Adrenal gland (tissue), 5 donors: ENCODE measurements around the gene CCSER1.

Experiments used
- POLR2A ChIP-seq, 2 donors: fragments of 450-650 bp; IDR thresholded peaks; one replicate each; pipeline ENCODE4 v1.6.1; 2017; ENCODE audit warnings: antibody characterized with exemption in 2 of 2, mild to moderate bottlenecking in 2 of 2, moderate library complexity in 1 of 2
- TF ChIP-seq, protein P1 (sequence below), 6 experiments: fragments of 450-650 bp in 4 of 6; fragments of 200-600 bp in 2 of 6; sonication (generic) in 1 of 6; IDR thresholded peaks; 1 replicate in 5 of 6; 2 replicates in 1 of 6; pipeline versions ENCODE4 v1.5.1 to v1.8.0; 2016 to 2021; ENCODE audit warnings: antibody characterized with exemption in 6 of 6, mild to moderate bottlenecking in 2 of 6, moderate library complexity in 1 of 6
- donor health status: DM: no; HTN: no; CAD: no.

DNA sequence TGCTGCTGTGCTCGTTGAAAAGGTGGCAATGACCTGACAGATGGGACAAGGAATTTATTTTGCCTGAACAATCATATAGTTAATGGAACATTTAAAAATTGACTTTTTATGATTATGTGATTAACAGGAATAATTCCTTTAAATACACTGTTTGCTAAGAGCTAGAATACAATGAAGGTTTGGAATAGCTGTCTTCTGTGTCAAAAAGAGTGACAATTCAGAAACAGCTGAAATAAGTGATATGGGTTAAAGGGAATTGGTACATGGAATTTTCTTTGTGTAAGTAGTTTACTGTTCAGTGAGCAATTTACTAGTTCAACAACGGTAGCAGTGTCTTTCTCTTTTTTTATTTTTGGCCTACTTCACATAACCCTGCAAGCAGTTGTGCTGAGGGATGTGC lies 1093.1 kb downstream of the CCSER1 start:
- TF ChIP-seq, protein P1, sequence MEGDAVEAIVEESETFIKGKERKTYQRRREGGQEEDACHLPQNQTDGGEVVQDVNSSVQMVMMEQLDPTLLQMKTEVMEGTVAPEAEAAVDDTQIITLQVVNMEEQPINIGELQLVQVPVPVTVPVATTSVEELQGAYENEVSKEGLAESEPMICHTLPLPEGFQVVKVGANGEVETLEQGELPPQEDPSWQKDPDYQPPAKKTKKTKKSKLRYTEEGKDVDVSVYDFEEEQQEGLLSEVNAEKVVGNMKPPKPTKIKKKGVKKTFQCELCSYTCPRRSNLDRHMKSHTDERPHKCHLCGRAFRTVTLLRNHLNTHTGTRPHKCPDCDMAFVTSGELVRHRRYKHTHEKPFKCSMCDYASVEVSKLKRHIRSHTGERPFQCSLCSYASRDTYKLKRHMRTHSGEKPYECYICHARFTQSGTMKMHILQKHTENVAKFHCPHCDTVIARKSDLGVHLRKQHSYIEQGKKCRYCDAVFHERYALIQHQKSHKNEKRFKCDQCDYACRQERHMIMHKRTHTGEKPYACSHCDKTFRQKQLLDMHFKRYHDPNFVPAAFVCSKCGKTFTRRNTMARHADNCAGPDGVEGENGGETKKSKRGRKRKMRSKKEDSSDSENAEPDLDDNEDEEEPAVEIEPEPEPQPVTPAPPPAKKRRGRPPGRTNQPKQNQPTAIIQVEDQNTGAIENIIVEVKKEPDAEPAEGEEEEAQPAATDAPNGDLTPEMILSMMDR (IDR thresholded peaks at IDR 0.05) = no peak
- TF ChIP-seq POLR2A (IDR thresholded peaks at IDR 0.05) = no peak
